GM12801 (cell line): Measurements from ENCODE around the gene ELK1.

Experiments used
- CTCF ChIP-seq: IDR thresholded peaks from one replicate; pipeline ENCODE4 v1.5.1; 2011; ENCODE audit warnings: control low read depth; ENCODE audit not compliant: insufficient read length; ENCODE audit errors: extremely low read depth

ELK1 gene

GRCh38 chrX:47650164-47651042 lies at the start of gene ELK1:
ELK1 (minus strand) TSS chrX:47650563; CDS start chrX:47641441, 9,122 bp downstream.
- TF ChIP-seq CTCF, result no peak

GRCh38 chrX:47697181-47697580 lies 46.8 kb upstream of the ELK1 start:
- no peak for TF ChIP-seq CTCF

GRCh38 chrX:47690175-47690574 lies 39.8 kb upstream of the ELK1 start:
- TF ChIP-seq CTCF, result no peak

GRCh38 chrX:47687263-47687662 lies 36.9 kb upstream of the ELK1 start:
- TF ChIP-seq CTCF, result no peak

- TF ChIP-seq CTCF, result no peak
These were observed 33.5 kb upstream of the ELK1 start for GRCh38 chrX:47683829-47684205.

- TF ChIP-seq CTCF, result no peak
These were observed 32.9 kb upstream of the ELK1 start for GRCh38 chrX:47683184-47683828.

- no peak for TF ChIP-seq CTCF
These were observed 24.4 kb upstream of the ELK1 start for GRCh38 chrX:47674776-47675175.
